ENCODE data around the gene SH3GL1.

DNA sequence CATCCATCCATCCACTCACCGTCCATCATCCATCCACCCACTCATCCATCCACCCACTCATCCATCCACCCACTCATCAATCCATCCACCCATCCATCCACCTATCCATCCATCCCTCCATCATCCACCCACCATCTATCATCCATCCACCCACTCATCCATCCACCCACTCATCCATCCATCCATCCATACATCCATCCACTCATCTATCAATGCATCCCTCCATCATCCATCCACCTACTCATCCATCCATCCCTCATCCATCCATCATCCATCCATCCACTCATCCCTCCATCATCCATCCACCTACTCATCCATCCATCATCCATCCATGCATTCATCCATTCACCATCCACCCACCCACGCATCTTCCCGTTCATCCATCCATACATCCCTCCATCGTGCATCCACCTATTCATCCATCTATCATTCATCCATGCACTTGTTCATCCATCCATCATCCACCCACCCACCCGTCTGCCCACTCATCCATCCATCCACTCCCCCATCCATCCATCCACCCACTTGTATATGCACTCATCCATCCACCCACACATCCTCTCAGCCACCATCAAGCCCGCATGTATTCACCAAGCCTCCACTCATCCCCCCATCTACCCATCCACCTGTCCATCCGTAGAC is 65.3 kb downstream of the SH3GL1 start:
- TF ChIP-seq MAX (IDR thresholded peaks at IDR 0.05; ENCODE audit: low read depth, low read length) (no peak), STAT3 (IDR thresholded peaks at IDR 0.05; ENCODE audit: low read depth, low read length) (no peak), HDAC6 (IDR thresholded peaks at IDR 0.05; ENCODE audit: unreplicated experiment) (no peak), ZBED1 (IDR thresholded peaks at IDR 0.05; ENCODE audit: borderline replicate concordance) (no peak), BMI1 (IDR thresholded peaks at IDR 0.05; ENCODE audit: borderline replicate concordance) (no peak), FOXM1 (IDR thresholded peaks at IDR 0.05; ENCODE audit: low read depth, low read length) (no peak), EZH2 (IDR thresholded peaks at IDR 0.05; ENCODE audit: borderline replicate concordance, control insufficient read depth, low read depth, low read length) (no peak)
- TF ChIP-seq, protein P1, sequence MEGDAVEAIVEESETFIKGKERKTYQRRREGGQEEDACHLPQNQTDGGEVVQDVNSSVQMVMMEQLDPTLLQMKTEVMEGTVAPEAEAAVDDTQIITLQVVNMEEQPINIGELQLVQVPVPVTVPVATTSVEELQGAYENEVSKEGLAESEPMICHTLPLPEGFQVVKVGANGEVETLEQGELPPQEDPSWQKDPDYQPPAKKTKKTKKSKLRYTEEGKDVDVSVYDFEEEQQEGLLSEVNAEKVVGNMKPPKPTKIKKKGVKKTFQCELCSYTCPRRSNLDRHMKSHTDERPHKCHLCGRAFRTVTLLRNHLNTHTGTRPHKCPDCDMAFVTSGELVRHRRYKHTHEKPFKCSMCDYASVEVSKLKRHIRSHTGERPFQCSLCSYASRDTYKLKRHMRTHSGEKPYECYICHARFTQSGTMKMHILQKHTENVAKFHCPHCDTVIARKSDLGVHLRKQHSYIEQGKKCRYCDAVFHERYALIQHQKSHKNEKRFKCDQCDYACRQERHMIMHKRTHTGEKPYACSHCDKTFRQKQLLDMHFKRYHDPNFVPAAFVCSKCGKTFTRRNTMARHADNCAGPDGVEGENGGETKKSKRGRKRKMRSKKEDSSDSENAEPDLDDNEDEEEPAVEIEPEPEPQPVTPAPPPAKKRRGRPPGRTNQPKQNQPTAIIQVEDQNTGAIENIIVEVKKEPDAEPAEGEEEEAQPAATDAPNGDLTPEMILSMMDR (IDR thresholded peaks at IDR 0.05 in 2 of 3, conservative IDR thresholded peaks at IDR 0.05 in 1 of 3; ENCODE audit: control insufficient read depth in 2 of 3, extremely low read depth in 1 of 3, insufficient read depth in 1 of 3, low read depth in 3 of 3, low read length in 3 of 3): no peak
